Airway epithelial cell (primary cell): ENCODE data around the gene FGF10. TPM values are rescaled to one million over a fixed set of nuclear protein-coding genes. Genes with fewer than 3 reads are reported as not detected.

Source experiments
- total RNA-seq: library from RNA; depleted of rRNA; stranded (reverse); fragments of >200 nt; gene quantifications from 2 replicates; pipeline ENCODE4 v1.2.3, GENCODE V29; 2015

The FGF10 gene
- total RNA-seq, result not detected in 2 replicates

GRCh38 chr5:44389090-44389822 lies at the start of gene FGF10:
Gene FGF10, minus strand, starts transcription at chr5:44389420. Its CDS starts 738 bp downstream, at chr5:44388682.

